OCI-LY3 (cell line): ENCODE results near the gene TSPAN1.

Source experiments
- CTCF ChIP-seq: fragments of 200-600, 300-600 bp; sonication (generic); IDR thresholded peaks from 2 replicates; pipeline ENCODE4 v1.5.1; 2014; ENCODE audit warnings: antibody characterized with exemption, low read length, low read depth
- EZH2phosphoT487 ChIP-seq: fragments of 200-600 bp; shearing (Covaris generic); IDR thresholded peaks from 2 replicates; pipeline ENCODE4 v1.6.1; 2018; ENCODE audit warnings: antibody characterized with exemption, mixed run types, low read depth

- TF ChIP-seq CTCF (no peak), EZH2phosphoT487 (no peak)
Measured at GRCh38 chr1:46204406-46204742, 29.5 kb downstream of the TSPAN1 start.
